K562 (cell line): ENCODE results near the gene PDE4DIP. TPM values are rescaled to one million over a fixed set of nuclear protein-coding genes. Genes with fewer than 3 reads are reported as not detected.
"Not testable (repeated sequence)": the region's sequence is repeated elsewhere in the genome, so short reads cannot be mapped to it uniquely, and the experiment has no call there.

Experiments
- ATAC-seq: fragments of 200-7000 bp; cut with Tn5 transposase; 3 replicates; pipeline ENCODE4 v1.9.1; 2020; ENCODE audit warnings: moderate library complexity
- BruUV-seq: library from RNA; stranded (reverse); fragments of 400-500 nt; replicated peaks from 2 replicates; lab custom pipeline; 2021; lab: Mats Ljungman, UMichigan
- CTCF ChIA-PET: fragments of 300-600 bp; formaldehyde crosslinking; extraction: SDS; loops from one replicate; lab custom pipeline; 2021; ENCODE audit warnings: low intra/inter-chr PET ratio; lab: Yijun Ruan, JAX
- POLR2A ChIA-PET: fragments of 300-600, 350-650 bp; sonication (Branson Sonifier 250); formaldehyde crosslinking; extraction: SDS; loops from one replicate; lab custom pipeline; 2021; ENCODE audit warnings: antibody characterized with exemption, inconsistent platforms; lab: Yijun Ruan, JAX
- DNase-seq, 4 experiments: peaks; one replicate each; pipeline versions ENCODE4 v3.0.0 to v3.0.0-alpha.2; 2011 to 2018; ENCODE audit warnings: low spot score in 3 of 4, mixed read lengths in 3 of 4; ENCODE audit errors: extremely low read depth in 1 of 4
- FAIRE-seq: peaks from 2 replicates; lab custom pipeline; 2011; peaks lifted over from hg19 to GRCh38; lab: Jason Lieb, UNC
- H2AFZ ChIP-seq: 2 replicates; pipeline ENCODE4 v1.6.0; 2011; ENCODE audit warnings: low read depth, low read length, control low read depth, inconsistent platforms
- H3K27ac ChIP-seq: fragments of 200-600 bp; 3 replicates; pipeline ENCODE4 v1.8.0; 2011; ENCODE audit warnings: low read depth, mild to moderate bottlenecking, control low read depth, inconsistent platforms, low read length, moderate library complexity, mixed read lengths; ENCODE audit errors: extremely low read depth
- H3K27me3 ChIP-seq, 2 experiments: fragments of 300-600 bp in 1 of 2; 2 replicates in 1 of 2; 3 replicates in 1 of 2; pipeline versions ENCODE4 v1.6.0 to v1.8.0; 2011; ENCODE audit warnings: inconsistent platforms in 2 of 2, low read length in 2 of 2, mild to moderate bottlenecking in 1 of 2, mixed read lengths in 1 of 2, moderate library complexity in 1 of 2; ENCODE audit not compliant: control insufficient read depth in 2 of 2, insufficient read depth in 2 of 2
- H3K36me3 ChIP-seq: fragments of 300-600 bp; 3 replicates; pipeline ENCODE4 v1.8.0; 2011; ENCODE audit warnings: mild to moderate bottlenecking, low read length, inconsistent platforms; ENCODE audit not compliant: control insufficient read depth, insufficient read depth
- H3K4me1 ChIP-seq, 2 experiments: fragments of 200-600 bp in 1 of 2; replicated peaks in 1 of 2; 2 replicates in 1 of 2; 3 replicates in 1 of 2; pipeline versions ENCODE4 v1.5.1 to v1.8.0; 2011; ENCODE audit warnings: inconsistent platforms in 2 of 2, low read length in 2 of 2, mild to moderate bottlenecking in 1 of 2, mixed read lengths in 1 of 2, moderate library complexity in 1 of 2; ENCODE audit not compliant: control insufficient read depth in 2 of 2, insufficient read depth in 2 of 2
- H3K4me2 ChIP-seq: 2 replicates; pipeline ENCODE4 v1.6.1; 2011; ENCODE audit warnings: low read length, control low read depth, inconsistent platforms, mixed read lengths; ENCODE audit not compliant: insufficient read depth
- H3K4me3 ChIP-seq: fragments of 200-600 bp; sonication (generic), shearing (Covaris generic); 2 replicates; pipeline ENCODE4 v1.5.1; 2016; ENCODE audit warnings: control low read depth, inconsistent platforms
- H3K79me2 ChIP-seq: fragments of 200-600 bp; 3 replicates; pipeline ENCODE4 v1.8.0; 2011; ENCODE audit warnings: low read length, inconsistent platforms; ENCODE audit not compliant: control insufficient read depth, insufficient read depth
- H3K9ac ChIP-seq, 2 experiments: 2 replicates each; pipeline versions ENCODE4 v1.6.0 to v1.6.1; 2011; ENCODE audit warnings: low read depth in 2 of 2, low read length in 2 of 2, control low read depth in 1 of 2, inconsistent platforms in 1 of 2, mild to moderate bottlenecking in 1 of 2, mixed read lengths in 1 of 2; ENCODE audit not compliant: insufficient read depth in 1 of 2
- H3K9me1 ChIP-seq: one replicate; pipeline ENCODE4 v1.6.0; 2011; ENCODE audit warnings: inconsistent platforms, mild to moderate bottlenecking, low read length, moderate library complexity; ENCODE audit not compliant: control insufficient read depth, insufficient read depth
- H3K9me3 ChIP-seq: replicated peaks from 2 replicates; pipeline ENCODE4 v1.5.1; 2011; ENCODE audit warnings: low read depth, low read length, inconsistent platforms; ENCODE audit not compliant: control insufficient read depth, insufficient read depth
- H4K20me1 ChIP-seq: replicated peaks from 2 replicates; pipeline ENCODE4 v1.6.1; 2011; ENCODE audit warnings: low read length, inconsistent platforms, mixed read lengths; ENCODE audit not compliant: control insufficient read depth, insufficient read depth
- WGBS: fragments of 100-300 bp; shearing (Covaris generic); methylation state at CpG from one replicate; pipeline ENCODE4 v1.1.6; 2016; ENCODE audit warnings: low coverage, mixed read lengths; ENCODE audit not compliant: insufficient coverage; ENCODE audit errors: missing lambda C conversion rate; 5-methylcytosine and 5-hydroxymethylcytosine counted together
- in situ Hi-C: fragments of 300-500 bp; cut with MboI; formaldehyde crosslinking; loops from 4 replicates; pipeline ENCODE4 v1.15.0; 2018; ENCODE audit warnings: inconsistent platforms, mixed read lengths
- intact Hi-C: fragments of 100-400 bp; cut with micrococcal nuclease; formaldehyde crosslinking; loops from 2 replicates; pipeline ENCODE4 v1.14.2; 2022
- polyA plus RNA-seq, 8 experiments: library from polyadenylated mRNA; depleted of rRNA in 4 of 8; stranded (reverse) in 5 of 8; unstranded in 3 of 8; fragments of >200 nt; fragmentation: Nextera tagmentation in 2 of 8; fragmentation: Illumina TruSeq in 1 of 8; extraction: Ambion mirVana in 2 of 8; extraction: Trizol in 1 of 8; gene quantifications; 2 replicates each; pipeline versions ENCODE4 v1.2.1 to v1.2.3, GENCODE V29; 2011 to 2014; ENCODE audit warnings: inconsistent platforms in 1 of 8, missing spikeins in 1 of 8
- total RNA-seq, 7 experiments: library from RNA; depleted of rRNA in 6 of 7; stranded (reverse); fragments of >200 nt in 6 of 7; fragmentation: Illumina TruSeq in 2 of 7; extraction: Trizol in 2 of 7; gene quantifications; 2 replicates each; pipeline versions ENCODE4 v1.2.1 to v1.2.3, GENCODE V29; 2011 to 2021; ENCODE audit warnings: low replicate concordance in 1 of 7

PDE4DIP gene
- total and polyA plus RNA-seq, 9 of the 15 experiments (the other 6 are each of a cell fraction or from before 2014, with no cell fraction given) = 148 to 355 (median 260) TPM

DNA sequence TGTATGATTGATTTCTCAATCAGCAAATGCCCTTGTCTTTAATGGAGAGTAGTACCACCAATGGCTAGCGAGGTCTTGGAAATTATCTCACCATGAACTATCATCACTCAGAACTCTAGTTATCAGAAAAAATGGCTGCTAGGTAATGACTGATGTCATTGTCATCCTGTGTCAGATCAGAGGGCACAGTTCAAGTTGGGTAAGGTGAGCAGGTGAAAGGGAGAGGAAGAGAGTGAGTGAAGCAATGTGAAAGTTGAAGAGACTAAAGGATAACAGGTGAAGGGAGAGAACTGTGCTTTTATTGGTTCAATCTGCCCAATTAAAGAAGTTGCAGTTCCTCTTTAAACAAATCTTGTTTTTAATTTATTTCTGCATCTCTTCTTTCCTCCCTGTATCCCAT lies 76.8 kb downstream of the PDE4DIP start:
- DNase-seq, H2AFZ ChIP-seq, H4K20me1 ChIP-seq, CTCF ChIA-PET, H3K4me2 ChIP-seq, intact Hi-C loops, H3K27me3 ChIP-seq, H3K4me3 ChIP-seq, H3K4me1 ChIP-seq, H3K9me1 ChIP-seq, H3K9me3 ChIP-seq, H3K79me2 ChIP-seq, FAIRE-seq, POLR2A ChIA-PET, H3K9ac ChIP-seq, ATAC-seq, BruUV-seq, H3K36me3 ChIP-seq, H3K27ac ChIP-seq: not testable (repeated sequence)
- in situ Hi-C loops = loop anchor here (25.0 kb wide), 1 partner anchor 291 kb away; no protein-coding TSS in a partner anchor
- no CpG with 5 or more reads among the region's 1 CpG for WGBS

DNA sequence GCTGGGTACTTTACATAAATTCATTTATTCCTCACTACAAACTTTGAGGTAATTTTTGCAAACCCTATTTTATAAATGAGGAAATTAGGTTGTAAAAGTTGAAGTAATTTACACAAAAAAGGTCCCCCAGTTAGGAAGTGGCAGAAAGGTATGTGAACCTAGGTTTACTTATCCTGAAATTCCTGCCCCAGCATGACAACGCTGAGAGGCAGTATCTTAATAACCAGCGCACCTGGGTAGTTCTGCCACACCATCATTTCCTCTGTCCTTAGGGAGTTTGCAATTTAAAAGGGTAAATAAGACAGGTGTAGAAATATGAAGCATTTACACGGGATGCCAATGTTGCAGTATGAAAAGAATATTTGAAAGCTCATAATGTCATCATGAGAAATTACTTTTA lies 79.6 kb downstream of the PDE4DIP start:
- BruUV-seq, intact Hi-C loops, H3K9me1 ChIP-seq, H4K20me1 ChIP-seq, H3K9me3 ChIP-seq, FAIRE-seq, H3K4me1 ChIP-seq, H3K36me3 ChIP-seq, H3K27me3 ChIP-seq, DNase-seq, H2AFZ ChIP-seq, POLR2A ChIA-PET, H3K4me3 ChIP-seq, H3K4me2 ChIP-seq, H3K9ac ChIP-seq, CTCF ChIA-PET, ATAC-seq, H3K27ac ChIP-seq: not testable (repeated sequence)
- in situ Hi-C loops = loop anchor here (25.0 kb wide), 1 partner anchor 289 kb away; no protein-coding TSS in a partner anchor
- WGBS = no CpG with 5 or more reads among the region's 3 CpGs
- H3K79me2 ChIP-seq = peaks cover 12% of the 10 kb centered on the region

DNA sequence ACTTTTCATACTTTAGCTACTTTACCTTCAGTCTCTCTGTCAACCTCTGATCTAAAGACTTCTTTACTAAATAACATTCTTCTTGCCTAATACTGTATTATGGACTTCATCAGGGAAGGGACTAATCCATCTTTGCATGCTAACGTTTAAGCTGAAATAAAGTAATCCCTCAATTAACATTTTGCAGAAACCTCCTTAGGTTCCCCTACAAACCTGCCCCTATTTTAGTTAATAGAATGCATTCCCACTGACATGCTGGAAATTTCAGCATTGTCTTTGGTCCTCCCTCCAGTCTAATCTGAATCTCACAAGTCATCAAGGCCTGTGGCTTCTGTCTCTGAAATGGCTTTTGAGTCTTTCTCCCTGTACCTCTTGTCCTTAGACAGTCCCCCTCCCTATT lies 83.4 kb downstream of the PDE4DIP start:
- H3K4me1 ChIP-seq, H2AFZ ChIP-seq, BruUV-seq, in situ Hi-C loops, ATAC-seq, H3K27me3 ChIP-seq, FAIRE-seq, H3K36me3 ChIP-seq, H3K9ac ChIP-seq, POLR2A ChIA-PET, H3K4me2 ChIP-seq, H3K79me2 ChIP-seq, H3K4me3 ChIP-seq, H3K9me1 ChIP-seq, H4K20me1 ChIP-seq, H3K9me3 ChIP-seq, H3K27ac ChIP-seq, intact Hi-C loops, DNase-seq, CTCF ChIA-PET: not testable (repeated sequence)
- WGBS = no CpG with 5 or more reads among the region's 1 CpG

DNA sequence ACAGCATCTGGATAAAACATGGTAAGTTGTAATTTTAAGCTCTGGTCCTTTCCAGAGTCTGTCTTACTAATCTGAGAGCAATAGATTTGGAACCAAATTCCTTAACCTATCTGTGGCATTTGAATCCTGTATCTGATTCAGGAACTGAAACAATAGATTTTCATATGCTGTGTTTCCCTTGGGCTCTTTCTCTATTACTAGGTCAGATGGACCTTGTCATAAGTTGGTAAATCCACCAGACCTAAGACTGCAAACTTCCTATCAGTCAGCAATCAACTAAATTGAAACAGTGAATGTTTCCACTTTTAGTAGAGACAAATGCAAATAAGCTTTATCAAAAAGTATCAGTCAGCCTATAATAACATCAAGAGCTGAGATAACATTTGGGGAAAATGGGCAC lies 85.0 kb downstream of the PDE4DIP start:
- not testable (repeated sequence) for H2AFZ ChIP-seq, FAIRE-seq, BruUV-seq

More for the DNA sequence above, 85.0 kb downstream of the PDE4DIP start:
- H3K9me1 ChIP-seq, CTCF ChIA-PET, ATAC-seq, H3K4me2 ChIP-seq, DNase-seq, intact Hi-C loops, H3K36me3 ChIP-seq, H3K79me2 ChIP-seq, H3K27ac ChIP-seq, H3K4me3 ChIP-seq, in situ Hi-C loops, H3K9ac ChIP-seq, H4K20me1 ChIP-seq, H3K9me3 ChIP-seq, POLR2A ChIA-PET, H3K27me3 ChIP-seq, H3K4me1 ChIP-seq: not testable (repeated sequence)
